ENCODE results near the gene SLC25A21. TPM values are rescaled to one million over a fixed set of nuclear protein-coding genes. Genes with fewer than 3 reads are reported as not detected.

Gene SLC25A21
- total RNA-seq, 1 experiment from 2014 or later: 2.1 TPM

- H3K4me1 ChIP-seq (ENCODE audit: control insufficient read depth, insufficient read depth, low read length): no peaks in the 10 kb centered on the region
- CTCF ChIA-PET: no interaction called here
- POLR2A ChIA-PET: no interaction called here
- ATAC-seq: no peak
- no peak overlapping the region for H3K27ac ChIP-seq (ENCODE audit: low read length)
- no peak overlapping the region for H3K4me3 ChIP-seq (ENCODE audit: low read depth in 2 of 2, low read length in 2 of 2)
- TF ChIP-seq, protein P1, sequence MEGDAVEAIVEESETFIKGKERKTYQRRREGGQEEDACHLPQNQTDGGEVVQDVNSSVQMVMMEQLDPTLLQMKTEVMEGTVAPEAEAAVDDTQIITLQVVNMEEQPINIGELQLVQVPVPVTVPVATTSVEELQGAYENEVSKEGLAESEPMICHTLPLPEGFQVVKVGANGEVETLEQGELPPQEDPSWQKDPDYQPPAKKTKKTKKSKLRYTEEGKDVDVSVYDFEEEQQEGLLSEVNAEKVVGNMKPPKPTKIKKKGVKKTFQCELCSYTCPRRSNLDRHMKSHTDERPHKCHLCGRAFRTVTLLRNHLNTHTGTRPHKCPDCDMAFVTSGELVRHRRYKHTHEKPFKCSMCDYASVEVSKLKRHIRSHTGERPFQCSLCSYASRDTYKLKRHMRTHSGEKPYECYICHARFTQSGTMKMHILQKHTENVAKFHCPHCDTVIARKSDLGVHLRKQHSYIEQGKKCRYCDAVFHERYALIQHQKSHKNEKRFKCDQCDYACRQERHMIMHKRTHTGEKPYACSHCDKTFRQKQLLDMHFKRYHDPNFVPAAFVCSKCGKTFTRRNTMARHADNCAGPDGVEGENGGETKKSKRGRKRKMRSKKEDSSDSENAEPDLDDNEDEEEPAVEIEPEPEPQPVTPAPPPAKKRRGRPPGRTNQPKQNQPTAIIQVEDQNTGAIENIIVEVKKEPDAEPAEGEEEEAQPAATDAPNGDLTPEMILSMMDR (IDR thresholded peaks at IDR 0.05): no peak
- no peaks in the 10 kb centered on the region for H3K9me3 ChIP-seq (ENCODE audit: control insufficient read depth, insufficient read depth, low read depth, low read length)
- no peaks in the 10 kb centered on the region; the same call in none of the 2 replicates for H3K27me3 ChIP-seq (ENCODE audit: control insufficient read depth, insufficient read depth, low read length)
- H3K36me3 ChIP-seq (ENCODE audit: control insufficient read depth, insufficient read depth, low read length): no peaks in the 10 kb centered on the region
- no TSS peak for BruUV-seq (replicated peaks)
- intact Hi-C loops (cut with micrococcal nuclease; ENCODE audit: unreplicated experiment): loop anchor here (10.0 kb wide), 1 partner anchor 97 kb away; no protein-coding TSS in a partner anchor
- DNase-seq (ENCODE audit: low read depth, low spot score): no peak
- in situ Hi-C loops (cut with HindIII; ENCODE audit: low pct_unique_long_range_greater_than_20kb, low sequenced_read_pairs): no loop called here
Measured at GRCh38 chr14:36741858-36742257, 430.5 kb downstream of the SLC25A21 start.

- TF ChIP-seq, protein P2, sequence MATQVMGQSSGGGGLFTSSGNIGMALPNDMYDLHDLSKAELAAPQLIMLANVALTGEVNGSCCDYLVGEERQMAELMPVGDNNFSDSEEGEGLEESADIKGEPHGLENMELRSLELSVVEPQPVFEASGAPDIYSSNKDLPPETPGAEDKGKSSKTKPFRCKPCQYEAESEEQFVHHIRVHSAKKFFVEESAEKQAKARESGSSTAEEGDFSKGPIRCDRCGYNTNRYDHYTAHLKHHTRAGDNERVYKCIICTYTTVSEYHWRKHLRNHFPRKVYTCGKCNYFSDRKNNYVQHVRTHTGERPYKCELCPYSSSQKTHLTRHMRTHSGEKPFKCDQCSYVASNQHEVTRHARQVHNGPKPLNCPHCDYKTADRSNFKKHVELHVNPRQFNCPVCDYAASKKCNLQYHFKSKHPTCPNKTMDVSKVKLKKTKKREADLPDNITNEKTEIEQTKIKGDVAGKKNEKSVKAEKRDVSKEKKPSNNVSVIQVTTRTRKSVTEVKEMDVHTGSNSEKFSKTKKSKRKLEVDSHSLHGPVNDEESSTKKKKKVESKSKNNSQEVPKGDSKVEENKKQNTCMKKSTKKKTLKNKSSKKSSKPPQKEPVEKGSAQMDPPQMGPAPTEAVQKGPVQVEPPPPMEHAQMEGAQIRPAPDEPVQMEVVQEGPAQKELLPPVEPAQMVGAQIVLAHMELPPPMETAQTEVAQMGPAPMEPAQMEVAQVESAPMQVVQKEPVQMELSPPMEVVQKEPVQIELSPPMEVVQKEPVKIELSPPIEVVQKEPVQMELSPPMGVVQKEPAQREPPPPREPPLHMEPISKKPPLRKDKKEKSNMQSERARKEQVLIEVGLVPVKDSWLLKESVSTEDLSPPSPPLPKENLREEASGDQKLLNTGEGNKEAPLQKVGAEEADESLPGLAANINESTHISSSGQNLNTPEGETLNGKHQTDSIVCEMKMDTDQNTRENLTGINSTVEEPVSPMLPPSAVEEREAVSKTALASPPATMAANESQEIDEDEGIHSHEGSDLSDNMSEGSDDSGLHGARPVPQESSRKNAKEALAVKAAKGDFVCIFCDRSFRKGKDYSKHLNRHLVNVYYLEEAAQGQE (IDR thresholded peaks at IDR 0.05; ENCODE audit: insufficient read depth in 1 of 2, low read depth in 2 of 2, low read length in 1 of 2): no peak
- TF ChIP-seq POLR2AphosphoS5 (IDR thresholded peaks at IDR 0.05; ENCODE audit: low read depth, low read length): no peak
- TF ChIP-seq SIN3A (IDR thresholded peaks at IDR 0.05; ENCODE audit: borderline replicate concordance, insufficient read depth, low read depth, low read length): no peak
- TF ChIP-seq, protein P1 (IDR thresholded peaks at IDR 0.05): no peak
- TF ChIP-seq TCF7L2 (IDR thresholded peaks at IDR 0.05; ENCODE audit: low read depth, low read length): no peak
- no peak overlapping the region for H3K27ac ChIP-seq (ENCODE audit: low read length)
- CTCF ChIA-PET: interaction anchor here (1.0 kb wide), 1 partner anchor 10 kb away, joined by 4 read pairs; no protein-coding TSS in a partner anchor
- intact Hi-C loops (cut with micrococcal nuclease; ENCODE audit: unreplicated experiment) (no loop called here), in situ Hi-C loops (cut with HindIII; ENCODE audit: low pct_unique_long_range_greater_than_20kb, low sequenced_read_pairs) (no loop called here)
- H3K27me3 ChIP-seq (ENCODE audit: control insufficient read depth, insufficient read depth, low read length): peaks cover 2% of the 10 kb centered on the region
- no peak for DNase-seq (ENCODE audit: low read depth, low spot score)
- no peak for ATAC-seq
- H3K4me3 ChIP-seq (ENCODE audit: low read depth in 2 of 2, low read length in 2 of 2): no peak overlapping the region
- H3K4me1 ChIP-seq (ENCODE audit: control insufficient read depth, insufficient read depth, low read length): no peaks in the 10 kb centered on the region
- H3K36me3 ChIP-seq (ENCODE audit: control insufficient read depth, insufficient read depth, low read length): no peaks in the 10 kb centered on the region
- POLR2A ChIA-PET: no interaction called here
- no TSS peak for BruUV-seq (replicated peaks)
- H3K9me3 ChIP-seq (ENCODE audit: control insufficient read depth, insufficient read depth, low read depth, low read length): no peaks in the 10 kb centered on the region
Measured at GRCh38 chr14:36738269-36738668, 434.1 kb downstream of the SLC25A21 start.
